Dedifferentiated amniotic fluid mesenchymal stem cell (primary cell): ENCODE results near the gene NHLRC4.

Source experiments
- DNase-seq: peaks from one replicate; pipeline ENCODE4 v3.0.0-alpha.2; 2016; ENCODE audit errors: extremely low spot score

Gene NHLRC4

DNA sequence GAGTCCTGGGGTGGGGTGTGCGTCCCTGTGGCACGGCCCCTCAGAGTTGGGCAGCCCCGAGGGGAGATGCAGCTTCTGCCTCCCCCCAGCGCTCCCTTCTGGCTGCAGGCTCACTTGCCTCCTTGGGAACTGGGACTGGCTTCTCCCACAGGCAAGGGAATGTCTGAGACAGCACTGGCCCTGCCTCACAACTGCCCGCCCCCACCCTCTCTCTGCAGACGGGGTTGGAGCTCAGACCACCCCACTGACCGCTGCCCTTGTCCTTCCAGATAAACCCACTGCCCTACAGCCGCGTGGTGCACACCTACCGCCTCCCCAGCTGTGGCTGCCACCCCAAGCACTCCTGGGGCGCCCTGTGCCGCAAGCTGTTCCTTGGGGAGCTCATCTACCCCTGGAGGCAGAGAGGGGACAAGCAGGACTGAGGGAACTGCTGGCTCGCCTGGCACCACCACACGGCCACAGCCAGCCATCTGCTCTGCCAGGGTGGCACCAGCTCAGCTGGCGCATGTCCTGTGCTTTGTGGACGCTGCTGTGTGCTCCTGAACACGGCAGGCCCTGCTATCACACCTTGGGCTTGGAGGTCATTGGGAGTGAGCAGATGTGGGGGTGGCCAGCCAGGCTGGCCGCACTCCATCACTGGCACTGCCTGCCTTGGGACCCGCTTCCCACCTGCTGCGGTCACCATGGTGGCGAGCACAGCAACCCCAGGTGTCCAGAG, 16.0 kb downstream of the NHLRC4 start:
- DNase-seq: no peak

DNA sequence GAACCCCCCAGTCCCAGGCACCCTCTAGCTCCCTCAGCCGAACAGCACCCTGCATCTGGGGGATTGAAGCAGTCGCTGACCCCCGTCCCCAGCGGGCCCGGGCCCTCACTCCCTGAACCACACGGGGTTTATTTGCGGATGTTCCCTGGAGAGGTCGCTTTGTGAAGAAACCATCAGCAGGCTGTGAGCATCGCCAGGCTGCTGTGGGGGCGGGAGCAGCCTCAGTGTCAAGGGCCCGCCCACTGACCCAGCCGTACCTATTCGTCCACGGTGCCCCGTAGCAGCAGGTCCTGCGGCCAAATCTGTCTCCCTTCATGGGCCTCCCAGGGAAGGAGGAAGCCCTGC, 16.6 kb downstream of the NHLRC4 start:
- no peak for DNase-seq

- no peak for DNase-seq
Measured at GRCh38 chr16:583815-584591, 17.2 kb downstream of the NHLRC4 start.

GRCh38 chr16:585351-585750, 18.5 kb downstream of the NHLRC4 start:
- DNase-seq: no peak

DNA sequence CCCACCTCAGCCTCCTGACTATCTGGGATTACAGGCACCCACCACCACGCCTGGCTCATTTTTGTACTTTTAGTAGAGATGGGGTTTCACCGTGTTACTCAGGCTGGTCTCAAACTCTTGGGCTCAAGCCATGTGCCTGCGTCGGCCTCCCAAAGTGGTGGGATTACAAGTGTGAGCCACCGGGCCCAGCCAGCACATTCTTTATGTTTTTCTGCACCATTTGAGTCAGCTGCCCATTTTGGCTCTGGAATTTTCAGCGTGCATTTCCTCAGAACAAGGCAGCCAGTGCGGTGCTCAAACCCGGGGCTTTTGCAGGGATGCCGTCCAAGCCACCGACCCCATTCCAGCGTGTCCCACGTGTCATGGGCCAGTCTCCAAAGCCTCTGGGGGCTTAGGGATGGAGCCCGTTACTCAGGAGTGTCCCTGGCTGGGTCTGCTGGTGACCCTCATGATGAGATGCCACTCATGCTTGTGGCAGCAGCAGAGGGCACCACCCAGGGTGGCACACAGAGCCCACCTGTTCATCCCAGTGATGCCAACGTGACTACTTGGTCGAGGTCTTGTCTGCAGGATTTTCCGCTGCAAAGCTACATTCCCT, 19.3 kb downstream of the NHLRC4 start:
- DNase-seq: no peak

DNA sequence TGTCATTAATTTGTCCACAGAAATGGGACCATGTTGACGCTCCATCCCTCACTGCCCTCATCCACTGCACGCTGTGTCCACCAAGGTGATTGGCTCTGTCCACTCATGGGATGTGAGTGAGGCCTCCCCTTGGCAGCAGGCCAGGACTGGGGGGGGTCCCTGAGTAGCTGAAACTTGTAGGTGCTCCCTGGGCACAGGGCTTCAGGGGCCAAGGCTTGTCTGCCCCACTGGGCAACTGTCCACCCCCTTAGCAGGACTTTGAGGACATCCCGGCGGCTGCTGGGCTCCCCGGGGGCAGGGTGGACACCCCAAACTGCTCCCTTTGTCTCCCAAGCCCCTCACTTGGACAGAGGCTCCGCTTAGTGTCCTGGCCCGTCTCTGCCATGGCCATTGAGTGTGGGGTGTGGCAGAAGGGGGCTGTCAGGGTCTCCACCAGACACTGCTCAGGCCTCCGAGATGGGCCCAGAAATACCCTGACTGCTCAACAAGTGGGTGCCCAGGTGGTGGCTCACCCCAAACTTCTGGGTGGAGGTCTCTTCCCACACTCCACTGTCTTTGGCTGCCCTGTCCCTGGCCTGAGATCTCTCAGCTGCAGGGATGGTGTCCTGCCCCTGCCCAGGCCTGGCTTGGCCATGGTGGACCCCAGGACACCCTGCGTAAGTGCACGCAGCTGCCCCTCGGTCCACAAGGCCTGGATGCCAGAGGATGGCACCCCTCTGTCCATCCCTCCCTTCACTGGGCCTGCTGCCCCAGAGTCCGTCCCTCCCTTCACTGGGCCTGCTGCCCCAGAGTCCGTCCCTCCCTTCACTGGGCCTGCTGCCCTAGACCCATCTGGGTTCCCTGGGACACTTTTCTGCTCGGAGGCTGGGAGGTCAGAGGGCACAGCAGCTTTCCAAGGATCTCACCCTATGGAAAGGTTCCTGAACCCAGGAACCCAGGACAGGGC, 20.1 kb downstream of the NHLRC4 start:
- no peak for DNase-seq

DNA sequence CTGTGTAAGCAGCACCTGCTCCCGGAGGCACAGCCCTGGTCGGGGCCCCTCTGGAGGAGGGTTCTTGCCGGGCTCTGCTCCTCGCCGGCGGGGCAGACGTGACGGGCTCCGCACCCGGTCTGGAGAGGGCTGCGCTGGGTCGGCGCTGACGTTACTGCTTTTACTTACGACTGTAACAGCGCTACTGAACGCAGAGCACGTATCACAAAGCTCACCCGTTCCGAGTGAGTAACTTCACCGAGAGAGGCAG, 21.8 kb downstream of the NHLRC4 start:
- DNase-seq: peak; percentile 58

DNA sequence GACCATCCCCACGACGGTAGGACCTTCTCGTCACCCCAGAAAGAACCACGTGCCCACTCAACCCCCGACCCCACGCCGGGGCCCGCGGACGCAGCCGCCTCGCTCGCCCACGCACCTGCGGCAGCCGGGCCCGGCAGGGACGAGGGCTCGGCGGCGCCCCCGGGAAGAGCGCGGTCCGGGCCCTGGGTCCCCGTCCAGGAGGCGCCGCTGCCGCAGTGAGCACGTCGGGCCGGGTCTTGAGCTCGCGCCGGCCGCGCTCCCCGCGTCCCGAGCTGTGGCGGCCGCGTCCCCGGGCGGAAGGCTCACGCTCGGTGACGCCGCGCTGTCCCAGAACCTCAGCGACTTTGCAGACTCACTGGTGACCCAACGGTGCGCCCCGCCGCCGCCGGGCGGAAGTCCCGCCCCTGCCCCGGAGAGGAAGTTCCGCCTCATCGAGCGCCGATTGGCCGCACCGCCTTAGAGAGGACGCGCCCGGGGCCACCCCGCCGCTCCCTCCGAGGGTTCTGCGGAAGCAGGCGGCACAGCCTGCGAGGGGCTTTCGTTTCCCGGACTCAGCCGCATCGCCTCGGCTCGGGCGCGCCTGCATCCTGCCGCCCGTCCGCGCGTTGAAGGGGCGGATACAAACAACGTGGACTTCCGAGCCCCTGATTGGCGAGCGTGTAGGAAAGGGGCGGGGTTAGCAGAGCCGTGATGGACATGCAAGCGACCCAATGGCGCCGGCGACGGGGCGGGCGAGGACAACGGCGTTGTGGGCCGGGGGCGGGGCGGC, 22.3 kb downstream of the NHLRC4 start:
- peak; percentile 95 for DNase-seq

GRCh38 chr16:589658-590187, 22.9 kb downstream of the NHLRC4 start, which contains the start of gene RAB40C:
Gene RAB40C, plus strand, starts transcription at chr16:590066. Its CDS starts 226 bp downstream, at chr16:590292.
- peak; percentile 95 for DNase-seq

DNA sequence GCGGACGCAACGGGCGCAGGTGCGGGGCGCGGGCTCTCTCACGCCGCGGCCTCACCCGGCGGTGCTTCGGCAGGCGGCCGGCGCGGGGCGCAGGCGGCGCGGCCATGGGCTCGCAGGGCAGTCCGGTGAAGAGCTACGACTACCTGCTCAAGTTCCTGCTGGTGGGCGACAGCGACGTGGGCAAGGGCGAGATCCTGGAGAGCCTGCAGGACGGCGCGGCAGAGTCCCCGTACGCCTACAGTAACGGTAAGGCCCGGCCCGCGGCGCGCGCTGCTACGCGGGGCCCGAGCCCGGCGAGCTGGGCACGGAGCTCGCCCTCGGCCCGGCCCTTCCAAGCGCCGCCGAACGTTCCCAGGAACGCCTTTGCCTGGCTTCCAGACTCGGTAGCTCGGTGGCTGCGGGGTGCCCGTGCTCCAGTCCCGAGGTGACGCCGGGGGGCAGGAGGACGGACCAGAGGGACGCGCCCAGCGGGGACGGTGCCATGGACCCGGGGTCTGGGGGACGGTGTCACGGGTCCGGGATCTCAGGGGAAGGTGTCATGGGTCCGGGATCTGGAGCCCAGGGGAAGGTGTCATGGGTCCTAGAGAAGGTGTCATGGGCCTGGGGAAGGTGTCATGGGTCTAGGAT, 23.5 kb downstream of the NHLRC4 start:
- DNase-seq: peak; percentile 16

DNA sequence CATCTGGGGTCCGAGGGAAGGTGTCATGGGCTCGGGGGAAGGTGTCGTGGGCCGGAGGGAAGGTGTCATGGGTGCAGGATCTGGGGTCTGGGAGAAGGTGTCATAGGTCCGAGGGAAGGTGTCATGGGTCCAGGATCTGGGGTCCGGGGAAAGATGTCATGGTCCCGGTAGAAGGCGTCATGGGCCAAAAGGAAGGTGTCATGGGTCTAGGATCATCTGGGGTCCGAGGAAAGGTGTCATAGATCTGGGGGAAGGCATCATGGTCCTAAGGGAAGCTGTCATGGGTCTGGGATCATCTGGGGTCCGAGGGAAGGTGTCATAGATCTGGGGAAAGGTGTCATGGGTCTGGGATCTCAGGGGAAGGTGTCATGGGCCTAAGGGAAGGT, 24.0 kb downstream of the NHLRC4 start:
- DNase-seq: no peak

DNA sequence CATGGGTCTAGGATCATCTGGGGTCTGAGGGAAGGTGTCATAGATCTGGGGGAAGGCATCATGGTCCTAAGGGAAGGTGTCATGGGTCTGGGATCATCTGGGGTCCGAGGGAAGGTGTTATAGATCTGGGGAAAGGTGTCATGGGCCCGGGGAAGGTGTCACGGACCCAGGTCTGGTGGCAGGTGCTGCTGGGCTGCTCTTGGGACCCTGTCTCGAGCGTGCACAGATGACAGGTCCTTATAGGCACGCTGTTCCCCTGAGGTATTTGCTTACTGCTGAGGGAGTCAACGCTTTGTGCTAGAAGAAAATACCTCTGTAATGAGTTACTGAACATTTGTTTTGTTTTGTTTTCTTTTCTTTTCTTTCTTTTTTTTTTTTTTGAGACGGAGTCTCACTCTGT, 24.4 kb downstream of the NHLRC4 start:
- DNase-seq: no peak

DNA sequence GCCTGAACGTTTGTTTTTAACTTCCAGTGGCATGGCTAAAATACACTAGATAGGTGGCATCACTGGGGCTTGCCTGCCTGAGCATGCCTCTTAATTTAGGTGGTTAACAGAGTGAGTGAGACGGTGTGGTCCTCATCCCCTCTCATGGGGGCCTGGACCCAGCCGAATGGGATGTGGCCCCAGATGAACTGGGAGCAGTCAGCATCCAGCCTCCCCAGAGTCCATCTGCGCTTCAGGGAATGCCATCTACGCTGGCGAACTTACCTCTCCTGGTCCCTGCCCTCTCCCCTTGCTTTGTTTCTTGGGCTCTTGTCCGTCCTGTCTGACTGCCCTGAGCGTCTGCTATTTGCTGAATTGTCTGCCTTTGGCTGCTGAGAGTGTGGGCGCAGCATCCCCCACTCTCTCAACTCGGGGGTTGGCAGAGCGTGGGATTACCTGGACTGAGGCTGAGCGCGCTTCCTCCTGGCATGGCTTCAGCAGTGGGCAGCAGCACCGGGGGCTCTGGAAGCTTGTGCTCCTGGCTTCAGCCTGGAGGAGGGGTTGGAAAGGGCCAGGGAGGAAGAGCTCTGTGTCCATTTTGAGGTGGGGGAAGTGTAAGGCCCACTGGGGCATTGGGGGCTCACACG, 25.2 kb downstream of the NHLRC4 start:
- DNase-seq: no peak

GRCh38 chr16:592518-593306, 25.9 kb downstream of the NHLRC4 start:
- no peak for DNase-seq

GRCh38 chr16:593406-593805, 26.6 kb downstream of the NHLRC4 start:
- no peak for DNase-seq

DNA sequence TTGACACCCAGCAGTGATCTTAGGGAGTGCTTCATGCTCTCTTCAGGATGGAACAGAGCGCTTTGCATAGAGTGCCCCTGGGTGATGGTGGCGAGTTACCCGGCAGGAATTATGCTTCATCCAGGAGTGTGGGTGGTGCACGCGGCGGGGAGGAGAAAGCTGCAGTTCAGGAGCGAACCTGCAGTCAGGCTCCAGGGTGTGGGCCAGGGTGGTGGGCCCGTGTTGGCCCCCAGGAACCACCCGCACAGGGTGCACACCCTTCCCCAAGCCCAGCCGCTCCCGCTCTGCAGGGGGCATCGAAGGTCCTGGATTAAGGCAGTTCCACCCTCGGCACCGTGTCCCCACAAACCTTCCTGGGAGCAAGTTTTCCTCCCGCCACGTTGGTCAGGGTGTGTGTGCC, 27.0 kb downstream of the NHLRC4 start:
- no peak for DNase-seq

DNA sequence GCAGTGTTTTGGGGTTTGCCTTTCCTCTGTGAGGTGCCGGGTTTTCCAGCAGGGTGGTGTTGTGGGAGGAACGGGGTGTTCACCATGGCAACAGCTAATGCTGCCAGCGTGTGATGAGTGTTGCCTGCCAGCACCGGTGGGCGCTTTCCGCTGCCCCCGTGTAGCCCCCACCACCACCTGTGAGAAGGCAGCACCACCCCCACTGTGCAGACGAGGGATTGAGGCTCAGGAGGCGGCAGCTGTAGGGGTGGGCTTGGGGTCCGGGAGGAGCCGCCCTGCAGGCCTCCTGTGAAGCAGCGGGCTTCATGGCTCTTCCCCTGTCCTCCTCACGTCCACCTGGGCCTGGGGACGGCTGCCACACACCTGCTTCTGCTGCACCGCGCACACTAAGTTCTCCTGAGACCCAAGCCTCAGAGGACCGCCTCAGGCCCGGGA, 28.3 kb downstream of the NHLRC4 start:
- no peak for DNase-seq

GRCh38 chr16:595942-596735, 29.3 kb downstream of the NHLRC4 start:
- DNase-seq: no peak

- no peak for DNase-seq
Measured at GRCh38 chr16:596736-597060, 29.9 kb downstream of the NHLRC4 start.
